OCI-LY1 (cell line): ENCODE results near the gene RNU6-9.
A peak's percentile ranks its signal among the peaks of the same experiment; 100 is the strongest.

Source experiments
- H2AFZ ChIP-seq: fragments of 200-600 bp; sonication (generic), shearing (Covaris generic); 2 replicates; pipeline ENCODE4 v1.6.0; 2014; ENCODE audit warnings: antibody characterized with exemption, mild to moderate bottlenecking, low read length
- H3F3A ChIP-seq: fragments of 200-600 bp; sonication (generic), shearing (Covaris generic); 2 replicates; pipeline ENCODE4 v1.6.0; 2014; ENCODE audit warnings: mild to moderate bottlenecking, antibody characterized with exemption, low read length, moderate library complexity; ENCODE audit not compliant: insufficient read depth
- H3K27ac ChIP-seq: fragments of 200-600 bp; sonication (generic); 2 replicates; pipeline ENCODE4 v1.5.1; 2014; ENCODE audit warnings: low read length, mixed run types, mild to moderate bottlenecking, low read depth; ENCODE audit not compliant: poor library complexity, severe bottlenecking
- H3K27me3 ChIP-seq: fragments of 200-600 bp; sonication (generic); 2 replicates; pipeline ENCODE4 v1.6.0; 2014; ENCODE audit warnings: antibody characterized with exemption, mild to moderate bottlenecking, low read length, moderate library complexity; ENCODE audit not compliant: insufficient read depth
- H3K36me3 ChIP-seq: fragments of 200-600 bp; sonication (generic); 2 replicates; pipeline ENCODE4 v1.6.1; 2014; ENCODE audit warnings: mild to moderate bottlenecking, antibody characterized with exemption, low read length, moderate library complexity, mixed read lengths; ENCODE audit not compliant: insufficient read depth
- H3K4me1 ChIP-seq: fragments of 200-600 bp; sonication (generic); 2 replicates; pipeline ENCODE4 v1.5.1; 2014; ENCODE audit warnings: mild to moderate bottlenecking, low read length, moderate library complexity; ENCODE audit not compliant: insufficient read depth, severe bottlenecking
- H3K4me2 ChIP-seq: fragments of 200-600 bp; sonication (generic), shearing (Covaris generic); 2 replicates; pipeline ENCODE4 v1.6.1; 2014; ENCODE audit warnings: low read length
- H3K4me3 ChIP-seq: fragments of 200-600 bp; sonication (generic); 2 replicates; pipeline ENCODE4 v1.5.1; 2014; ENCODE audit warnings: low read length, low read depth, mild to moderate bottlenecking, mixed read lengths; ENCODE audit not compliant: poor library complexity, severe bottlenecking
- H3K79me2 ChIP-seq: fragments of 200-600 bp; shearing (Covaris generic); 2 replicates; pipeline ENCODE4 v1.6.1; 2016; ENCODE audit warnings: mixed run types, low read length, mixed read lengths; ENCODE audit not compliant: insufficient read depth
- H3K9ac ChIP-seq: fragments of 200-600 bp; sonication (generic), shearing (Covaris generic); 2 replicates; pipeline ENCODE4 v1.6.1; 2014; ENCODE audit warnings: mild to moderate bottlenecking, low read length, mixed read lengths
- H3K9me2 ChIP-seq: fragments of 200-600 bp; sonication (generic), shearing (Covaris generic); 2 replicates; pipeline ENCODE4 v1.6.1; 2014; ENCODE audit warnings: low read depth, mild to moderate bottlenecking, low read length, mixed read lengths
- H3K9me3 ChIP-seq: fragments of 200-600 bp; shearing (Covaris generic); 2 replicates; pipeline ENCODE4 v1.6.1; 2014; ENCODE audit warnings: low read length, mixed read lengths
- H4K20me1 ChIP-seq: fragments of 200-600 bp; sonication (generic), shearing (Covaris generic); 2 replicates; pipeline ENCODE4 v1.6.0; 2016; ENCODE audit warnings: mild to moderate bottlenecking, low read length; ENCODE audit not compliant: insufficient read depth
- EZH2 ChIP-seq: fragments of 200-600 bp; sonication (generic), shearing (Covaris generic); IDR thresholded peaks from 2 replicates; pipeline ENCODE4 v1.8.0; 2017; ENCODE audit warnings: borderline replicate concordance, mixed run types, mild to moderate bottlenecking, antibody characterized with exemption, low read length, moderate library complexity, mixed read lengths
- TF ChIP-seq, protein P1 (sequence below): fragments of 200-600 bp; sonication (generic), shearing (Covaris generic); IDR thresholded peaks from 2 replicates; pipeline ENCODE4 v1.5.1; 2017; ENCODE audit warnings: mild to moderate bottlenecking, antibody characterized with exemption, low read length, moderate library complexity, mixed read lengths

The RNU6-9 gene

DNA sequence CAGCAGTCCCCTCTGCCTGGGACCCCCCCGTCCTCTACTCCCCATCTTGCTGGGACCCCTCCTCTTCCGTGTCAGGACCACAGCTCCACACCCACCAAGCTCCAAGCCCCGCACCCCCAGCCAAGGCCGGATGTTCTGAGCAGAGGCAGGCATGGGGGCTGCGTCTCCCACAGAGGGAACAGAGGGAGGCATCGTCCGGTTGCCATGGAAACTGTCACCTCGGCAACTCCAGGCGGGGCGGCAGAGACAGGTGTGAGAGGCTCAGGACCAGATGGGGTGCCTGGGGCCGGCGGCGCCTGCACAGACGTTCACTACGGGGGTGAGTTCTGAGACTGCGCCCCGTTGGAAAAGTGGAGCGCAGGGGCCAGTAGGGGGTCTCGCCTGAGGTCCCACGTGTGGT is 5.4 kb downstream of the RNU6-9 start:
- no peak overlapping the region for H3K4me3 ChIP-seq
- no peak for TF ChIP-seq EZH2
- TF ChIP-seq, protein P1, sequence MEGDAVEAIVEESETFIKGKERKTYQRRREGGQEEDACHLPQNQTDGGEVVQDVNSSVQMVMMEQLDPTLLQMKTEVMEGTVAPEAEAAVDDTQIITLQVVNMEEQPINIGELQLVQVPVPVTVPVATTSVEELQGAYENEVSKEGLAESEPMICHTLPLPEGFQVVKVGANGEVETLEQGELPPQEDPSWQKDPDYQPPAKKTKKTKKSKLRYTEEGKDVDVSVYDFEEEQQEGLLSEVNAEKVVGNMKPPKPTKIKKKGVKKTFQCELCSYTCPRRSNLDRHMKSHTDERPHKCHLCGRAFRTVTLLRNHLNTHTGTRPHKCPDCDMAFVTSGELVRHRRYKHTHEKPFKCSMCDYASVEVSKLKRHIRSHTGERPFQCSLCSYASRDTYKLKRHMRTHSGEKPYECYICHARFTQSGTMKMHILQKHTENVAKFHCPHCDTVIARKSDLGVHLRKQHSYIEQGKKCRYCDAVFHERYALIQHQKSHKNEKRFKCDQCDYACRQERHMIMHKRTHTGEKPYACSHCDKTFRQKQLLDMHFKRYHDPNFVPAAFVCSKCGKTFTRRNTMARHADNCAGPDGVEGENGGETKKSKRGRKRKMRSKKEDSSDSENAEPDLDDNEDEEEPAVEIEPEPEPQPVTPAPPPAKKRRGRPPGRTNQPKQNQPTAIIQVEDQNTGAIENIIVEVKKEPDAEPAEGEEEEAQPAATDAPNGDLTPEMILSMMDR: no peak
- H3K27me3 ChIP-seq: no peaks in the 10 kb centered on the region
- no peaks in the 10 kb centered on the region for H4K20me1 ChIP-seq
- H3K4me1 ChIP-seq: peaks cover 19% of the 10 kb centered on the region
- no peaks in the 10 kb centered on the region; the same call in 1 of the 2 replicates for H3F3A ChIP-seq
- H3K4me2 ChIP-seq: peak overlapping the region; percentile 26; the same call in 1 of the 2 replicates
- no peaks in the 10 kb centered on the region for H3K79me2 ChIP-seq
- no peak overlapping the region for H2AFZ ChIP-seq
- H3K9me2 ChIP-seq: no peaks in the 10 kb centered on the region
- H3K36me3 ChIP-seq: peaks cover 33% of the 10 kb centered on the region
- H3K9ac ChIP-seq: no peak overlapping the region
- H3K27ac ChIP-seq: peak overlapping the region; percentile 67
- no peaks in the 10 kb centered on the region for H3K9me3 ChIP-seq

DNA sequence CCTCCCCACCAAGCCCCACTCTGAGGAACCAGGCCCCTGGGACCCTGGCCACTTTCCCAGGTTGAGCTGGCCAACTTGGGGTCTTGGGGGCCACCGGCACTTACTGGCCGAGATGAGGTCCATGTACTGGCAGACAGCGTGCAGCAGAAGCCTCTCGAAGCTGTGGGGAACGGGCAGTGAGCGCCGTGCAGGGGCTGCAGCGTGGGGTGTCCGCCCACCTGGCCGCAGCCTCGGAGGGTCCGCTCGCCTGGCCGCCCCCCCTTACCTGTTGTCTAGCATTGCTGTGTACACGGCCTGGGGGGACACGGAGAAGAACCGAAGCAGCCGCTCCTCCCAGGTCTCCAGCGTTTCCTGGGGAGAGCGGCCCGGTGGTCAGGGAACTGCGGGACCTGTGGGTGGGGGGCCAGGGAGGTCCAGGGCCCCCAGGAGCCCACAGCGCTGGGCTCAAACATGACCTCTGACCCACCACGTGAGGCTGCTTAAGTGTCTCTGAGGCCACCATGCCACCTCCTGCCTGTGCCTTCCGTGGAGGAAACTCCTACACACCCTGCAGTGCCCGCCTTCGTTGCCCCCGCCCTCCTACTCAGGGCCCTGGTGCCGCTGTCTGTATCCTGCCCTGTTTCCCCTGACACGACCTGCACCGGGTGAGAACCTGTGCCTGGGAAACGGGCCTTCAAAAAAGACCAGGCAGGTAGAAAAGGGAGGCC is 6.2 kb downstream of the RNU6-9 start:
- Histone ChIP-seq H3K9me3 (no peaks in the 10 kb centered on the region), H3K27me3 (no peaks in the 10 kb centered on the region), H3K27ac (no peak overlapping the region), H3K36me3 (peaks cover 33% of the 10 kb centered on the region), H3F3A (no peaks in the 10 kb centered on the region; the same call in 1 of the 2 replicates), H2AFZ (no peak overlapping the region), H3K9me2 (no peaks in the 10 kb centered on the region), H3K4me3 (no peak overlapping the region), H3K79me2 (no peaks in the 10 kb centered on the region; the same call in 1 of the 2 replicates), H3K4me2 (no peak overlapping the region), H3K9ac (no peak overlapping the region), H3K4me1 (peaks cover 19% of the 10 kb centered on the region), H4K20me1 (no peaks in the 10 kb centered on the region)
- no peak for TF ChIP-seq EZH2
- TF ChIP-seq, protein P1: no peak

DNA sequence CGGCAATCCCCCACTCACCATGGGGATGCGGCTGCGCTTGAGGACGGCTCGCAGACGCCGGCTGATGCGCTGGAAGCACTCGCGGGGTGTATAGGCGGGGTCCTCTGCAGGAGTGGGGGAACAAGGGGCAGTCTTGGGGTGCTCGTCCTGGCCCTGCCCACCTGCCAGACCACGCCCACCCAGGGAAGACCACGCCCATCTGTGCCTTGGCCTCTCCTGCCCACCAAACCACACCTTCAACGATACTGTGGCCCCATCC is 6.7 kb downstream of the RNU6-9 start:
- Histone ChIP-seq H3F3A (no peaks in the 10 kb centered on the region; the same call in 1 of the 2 replicates), H3K4me1 (peaks cover 19% of the 10 kb centered on the region), H3K79me2 (no peaks in the 10 kb centered on the region; the same call in 1 of the 2 replicates), H4K20me1 (no peaks in the 10 kb centered on the region), H2AFZ (no peak overlapping the region), H3K9me2 (no peaks in the 10 kb centered on the region), H3K9me3 (no peaks in the 10 kb centered on the region), H3K36me3 (peaks cover 33% of the 10 kb centered on the region), H3K4me2 (no peak overlapping the region), H3K27me3 (no peaks in the 10 kb centered on the region), H3K4me3 (no peak overlapping the region), H3K27ac (no peak overlapping the region), H3K9ac (no peak overlapping the region)
- TF ChIP-seq, protein P1: no peak
- no peak for TF ChIP-seq EZH2
